ENCODE data around the gene NPFFR2.
"Not testable (repeated sequence)": the region's sequence is repeated elsewhere in the genome, so short reads cannot be mapped to it uniquely, and the experiment has no call there.

The NPFFR2 gene

GRCh38 chr4:72031868-72032608 is at the start of gene NPFFR2:
Gene NPFFR2 (plus strand): TSS chr4:72032000. CDS start chr4:72128592, 96,592 bp downstream.
- no peak for DNase-seq

GRCh38 chr4:71992571-71993312 is 39.1 kb upstream of the NPFFR2 start:
- DNase-seq, result no peak

- no peak for DNase-seq
Observed at GRCh38 chr4:71994559-71994958, 37.2 kb upstream of the NPFFR2 start.

- DNase-seq, result no peak
Observed at GRCh38 chr4:71995297-71995696, 36.5 kb upstream of the NPFFR2 start.

GRCh38 chr4:72006586-72006985 is 25.2 kb upstream of the NPFFR2 start:
- DNase-seq, result no peak

- DNase-seq, result no peak
Observed at GRCh38 chr4:72011906-72012305, 19.9 kb upstream of the NPFFR2 start.

- no peak for DNase-seq
Observed at GRCh38 chr4:72016011-72016410, 15.8 kb upstream of the NPFFR2 start.

- no peak for DNase-seq
Observed at GRCh38 chr4:72019688-72020087, 12.1 kb upstream of the NPFFR2 start.

GRCh38 chr4:72022553-72022952 is 9.2 kb upstream of the NPFFR2 start:
- no peak for DNase-seq

GRCh38 chr4:72055566-72055965 is 23.8 kb downstream of the NPFFR2 start:
- DNase-seq, result no peak

GRCh38 chr4:72063726-72064125 is 31.9 kb downstream of the NPFFR2 start:
- no peak for DNase-seq

GRCh38 chr4:72067051-72067450 is 35.3 kb downstream of the NPFFR2 start:
- no peak for DNase-seq

- no peak for DNase-seq
Observed at GRCh38 chr4:72073816-72074215, 42.0 kb downstream of the NPFFR2 start.

- DNase-seq, result no peak
Observed at GRCh38 chr4:72076562-72076961, 44.8 kb downstream of the NPFFR2 start.

- DNase-seq, result no peak
Observed at GRCh38 chr4:72077346-72077745, 45.5 kb downstream of the NPFFR2 start.

- DNase-seq, result no peak
Observed at GRCh38 chr4:72084587-72085011, 52.8 kb downstream of the NPFFR2 start.

- not testable (repeated sequence) for DNase-seq
Observed at GRCh38 chr4:72090606-72091005, 58.8 kb downstream of the NPFFR2 start.

GRCh38 chr4:72094059-72094797 is 62.4 kb downstream of the NPFFR2 start:
- no peak for DNase-seq

GRCh38 chr4:72107456-72107855 is 75.7 kb downstream of the NPFFR2 start:
- DNase-seq, result no peak

- no peak for DNase-seq
Observed at GRCh38 chr4:72109364-72109763, 77.6 kb downstream of the NPFFR2 start.

GRCh38 chr4:72109959-72110497 is 78.2 kb downstream of the NPFFR2 start:
- DNase-seq, result no peak

GRCh38 chr4:72110886-72111285 is 79.1 kb downstream of the NPFFR2 start:
- no peak for DNase-seq

GRCh38 chr4:72111863-72112262 is 80.1 kb downstream of the NPFFR2 start:
- no peak for DNase-seq

Data from activated CD4-positive, alpha-beta T cell treated with anti-CD3 and anti-CD28 coated beads for 4 hours (primary cell).